DND-41 (cell line): Measurements from ENCODE around the gene TBC1D8.

Experiments used
- ATAC-seq: fragments of 200-7000 bp; cut with Tn5 transposase; 3 replicates; pipeline ENCODE4 v1.9.1; 2021; ENCODE audit warnings: low read depth; ENCODE audit not compliant: insufficient read depth
- DNase-seq: peaks from one replicate; pipeline ENCODE4 v3.0.0-alpha.2; 2020
- H2AFZ ChIP-seq: 2 replicates; pipeline ENCODE4 v1.6.0; 2012; ENCODE audit warnings: low read depth, low read length
- H3K27ac ChIP-seq: 2 replicates; pipeline ENCODE4 v1.5.1; 2012; ENCODE audit warnings: low read length, inconsistent platforms
- H3K27me3 ChIP-seq: fragments of 200-600 bp; sonication (generic); 2 replicates; pipeline ENCODE4 v1.6.0; 2012; ENCODE audit warnings: low read length, mild to moderate bottlenecking, inconsistent platforms; ENCODE audit not compliant: insufficient read depth, poor library complexity
- H3K36me3 ChIP-seq: 2 replicates; pipeline ENCODE4 v1.5.1; 2012; ENCODE audit warnings: low read length, inconsistent platforms; ENCODE audit not compliant: insufficient read depth
- H3K4me1 ChIP-seq: 2 replicates; pipeline ENCODE4 v1.5.1; 2012; ENCODE audit warnings: mild to moderate bottlenecking, low read length; ENCODE audit not compliant: insufficient read depth
- H3K4me2 ChIP-seq: 2 replicates; pipeline ENCODE4 v1.6.0; 2012; ENCODE audit warnings: mild to moderate bottlenecking, moderate library complexity, low read length, inconsistent platforms; ENCODE audit not compliant: insufficient read depth
- H3K4me3 ChIP-seq, 2 experiments: fragments of 200-600 bp in 1 of 2; shearing (Covaris generic) in 1 of 2; 2 replicates each; pipeline ENCODE4 v1.5.1; 2012 to 2016; ENCODE audit warnings: inconsistent platforms in 2 of 2, low read length in 2 of 2, mild to moderate bottlenecking in 2 of 2, low read depth in 1 of 2, moderate library complexity in 1 of 2
- H3K79me2 ChIP-seq: 2 replicates; pipeline ENCODE4 v1.6.0; 2012; ENCODE audit warnings: low read length, inconsistent platforms; ENCODE audit not compliant: insufficient read depth
- H3K9ac ChIP-seq: 2 replicates; pipeline ENCODE4 v1.6.0; 2012; ENCODE audit warnings: low read depth, mild to moderate bottlenecking, inconsistent platforms, low read length, moderate library complexity
- H3K9me3 ChIP-seq: 2 replicates; pipeline ENCODE4 v1.5.1; 2012; ENCODE audit warnings: low read length, moderate library complexity, mild to moderate bottlenecking, inconsistent platforms; ENCODE audit not compliant: insufficient read depth, severe bottlenecking
- H4K20me1 ChIP-seq: 2 replicates; pipeline ENCODE4 v1.6.0; 2012; ENCODE audit warnings: low read length; ENCODE audit not compliant: insufficient read depth
- CTCF ChIP-seq: IDR thresholded peaks from 2 replicates; pipeline ENCODE4 v1.5.1; 2012; ENCODE audit warnings: borderline replicate concordance, low read length, moderate library complexity, mild to moderate bottlenecking; ENCODE audit not compliant: poor library complexity, severe bottlenecking; ENCODE audit errors: extremely low read depth
- EZH2 ChIP-seq: IDR thresholded peaks from 3 replicates; pipeline ENCODE4 v1.6.1; 2012; ENCODE audit warnings: borderline replicate concordance, low read depth, mild to moderate bottlenecking, moderate library complexity, low read length, inconsistent platforms; ENCODE audit not compliant: severe bottlenecking

The TBC1D8 gene

GRCh38 chr2:101197814-101198213, 46.6 kb upstream of the TBC1D8 start:
- no peaks in the 10 kb centered on the region for H3K4me1 ChIP-seq
- no peak overlapping the region for H3K4me2 ChIP-seq
- no peak overlapping the region for H2AFZ ChIP-seq
- no peaks in the 10 kb centered on the region for H3K9me3 ChIP-seq
- DNase-seq (no peak), ATAC-seq (no peak)
- H3K36me3 ChIP-seq, result no peaks in the 10 kb centered on the region
- H4K20me1 ChIP-seq, result no peaks in the 10 kb centered on the region
- TF ChIP-seq EZH2 (no peak), CTCF (no peak)
- no peak overlapping the region for H3K9ac ChIP-seq
- no peaks in the 10 kb centered on the region for H3K27me3 ChIP-seq
- H3K4me3 ChIP-seq, result no peak overlapping the region
- no peak overlapping the region for H3K27ac ChIP-seq
- H3K79me2 ChIP-seq, result no peaks in the 10 kb centered on the region

- no peak overlapping the region for H3K4me3 ChIP-seq
- no peaks in the 10 kb centered on the region for H3K36me3 ChIP-seq
- H4K20me1 ChIP-seq, result no peaks in the 10 kb centered on the region
- no peak overlapping the region for H3K9ac ChIP-seq
- no peak for ATAC-seq
- no peaks in the 10 kb centered on the region for H3K79me2 ChIP-seq
- no peak overlapping the region for H3K4me2 ChIP-seq
- TF ChIP-seq EZH2 (no peak), CTCF (no peak)
- H2AFZ ChIP-seq, result no peak overlapping the region
- no peaks in the 10 kb centered on the region for H3K27me3 ChIP-seq
- no peak for DNase-seq
- H3K9me3 ChIP-seq, result no peaks in the 10 kb centered on the region
- H3K4me1 ChIP-seq, result no peaks in the 10 kb centered on the region
- no peak overlapping the region for H3K27ac ChIP-seq
These were observed 46.1 kb upstream of the TBC1D8 start for GRCh38 chr2:101197215-101197745.

GRCh38 chr2:101195871-101196661, 44.9 kb upstream of the TBC1D8 start:
- TF ChIP-seq CTCF (no peak), EZH2 (no peak)

More at GRCh38 chr2:101195871-101196661, 44.9 kb upstream of the TBC1D8 start:
- Histone ChIP-seq H3K9ac (no peak overlapping the region), H3K79me2 (no peaks in the 10 kb centered on the region), H3K36me3 (no peaks in the 10 kb centered on the region), H3K9me3 (no peaks in the 10 kb centered on the region), H3K27me3 (no peaks in the 10 kb centered on the region), H3K4me2 (no peak overlapping the region), H4K20me1 (no peaks in the 10 kb centered on the region), H3K4me3 (no peak overlapping the region), H2AFZ (no peak overlapping the region), H3K4me1 (no peaks in the 10 kb centered on the region), H3K27ac (no peak overlapping the region)
- no peak for DNase-seq
- no peak for ATAC-seq
